ENCODE data around the gene DAZ1. TPM values are rescaled to one million over a fixed set of nuclear protein-coding genes. Genes with fewer than 3 reads are reported as not detected.

Gene DAZ1
- polyA plus RNA-seq, 1 of the 3 experiments (the other 2 are of a cell fraction), result not detected

Other genes with a start within 250 kb of the DAZ1 start
- gene BPY2, start 214.7 kb downstream of the DAZ1 start, polyA plus RNA-seq (2012; rRNA removed), result not detected in 2 replicates
- gene DAZ2, start 20.5 kb upstream of the DAZ1 start, polyA plus RNA-seq (2012; rRNA removed), result not detected in 2 replicates